Neural progenitor cell (in vitro differentiated cells): ENCODE measurements around the gene HOXA10. TPM values are rescaled to one million over a fixed set of nuclear protein-coding genes. Genes with fewer than 3 reads are reported as not detected.

ENCODE experiments used
- DNase-seq: peaks from one replicate; pipeline ENCODE4 v3.0.0-alpha.2; 2016; ENCODE audit warnings: low spot score
- H2AFZ ChIP-seq: fragments of 200-600 bp; sonication (generic); replicated peaks from 2 replicates; pipeline ENCODE4 v1.6.1; 2016; ENCODE audit warnings: antibody characterized with exemption
- H3F3A ChIP-seq: fragments of 200-600 bp; sonication (generic); 2 replicates; pipeline ENCODE4 v1.6.1; 2016; ENCODE audit warnings: antibody characterized with exemption, low read depth
- H3K27ac ChIP-seq: fragments of 200-600 bp; sonication (generic); 2 replicates; pipeline ENCODE4 v1.5.1; 2016; ENCODE audit warnings: mild to moderate bottlenecking
- H3K27me3 ChIP-seq: fragments of 200-600 bp; sonication (generic); 2 replicates; pipeline ENCODE4 v1.6.1; 2016; ENCODE audit warnings: mild to moderate bottlenecking, moderate library complexity
- H3K36me3 ChIP-seq: fragments of 200-600 bp; sonication (generic); 2 replicates; pipeline ENCODE4 v1.5.1; 2016
- H3K4me1 ChIP-seq: fragments of 200-600 bp; sonication (generic); 2 replicates; pipeline ENCODE4 v1.6.1; 2016; ENCODE audit warnings: mixed run types
- H3K4me2 ChIP-seq: fragments of 200-600 bp; sonication (generic); 2 replicates; pipeline ENCODE4 v1.6.1; 2016
- H3K4me3 ChIP-seq: fragments of 200-600 bp; sonication (generic); 2 replicates; pipeline ENCODE4 v1.5.1; 2016
- H3K79me2 ChIP-seq: fragments of 200-600 bp; sonication (generic); 2 replicates; pipeline ENCODE4 v1.6.1; 2016; ENCODE audit warnings: low read depth
- H3K9ac ChIP-seq: fragments of 200-600 bp; sonication (generic); 2 replicates; pipeline ENCODE4 v1.6.1; 2016
- H3K9me3 ChIP-seq: fragments of 200-600 bp; sonication (generic); 2 replicates; pipeline ENCODE4 v1.5.1; 2016; ENCODE audit warnings: low read depth
- H4K20me1 ChIP-seq: fragments of 200-600 bp; sonication (generic); 2 replicates; pipeline ENCODE4 v1.6.1; 2016; ENCODE audit warnings: low read depth
- H3K27ac Mint-ChIP-seq: 3 replicates; pipeline ENCODE4 v1.8.0; 2021; ENCODE audit warnings: mixed read lengths
- H3K27me3 Mint-ChIP-seq: 2 replicates; pipeline ENCODE4 v1.8.0; 2022; ENCODE audit warnings: low read depth, mild to moderate bottlenecking, inconsistent platforms, moderate library complexity, mixed read lengths; ENCODE audit not compliant: insufficient read depth
- H3K36me3 Mint-ChIP-seq: 3 replicates; pipeline ENCODE4 v1.8.0; 2021; ENCODE audit warnings: mixed read lengths
- H3K4me1 Mint-ChIP-seq: 3 replicates; pipeline ENCODE4 v1.8.0; 2021; ENCODE audit warnings: mixed read lengths
- H3K4me3 Mint-ChIP-seq: 3 replicates; pipeline ENCODE4 v1.8.0; 2021; ENCODE audit warnings: mild to moderate bottlenecking, moderate library complexity, mixed read lengths
- H3K9me3 Mint-ChIP-seq: 3 replicates; pipeline ENCODE4 v1.8.0; 2020; ENCODE audit warnings: mixed read lengths
- EZH2 ChIP-seq: fragments of 200-600 bp; sonication (generic); IDR thresholded peaks from 2 replicates; pipeline ENCODE4 v1.6.1; 2017; ENCODE audit warnings: antibody characterized with exemption, mild to moderate bottlenecking, moderate library complexity
- EZH2phosphoT487 ChIP-seq: fragments of 200-600 bp; sonication (generic); IDR thresholded peaks from 2 replicates; pipeline ENCODE4 v1.6.1; 2017; ENCODE audit warnings: antibody characterized with exemption
- total RNA-seq: library from RNA; depleted of rRNA; stranded (reverse); fragments of >200 nt; gene quantifications from 2 replicates; pipeline ENCODE4 v1.2.3, GENCODE V29; 2015; ENCODE audit warnings: low replicate concordance
- TF ChIP-seq, protein P1 (sequence below): fragments of 200-600 bp; sonication (generic); IDR thresholded peaks from 2 replicates; pipeline ENCODE4 v1.5.1; 2017; ENCODE audit warnings: antibody characterized with exemption, mild to moderate bottlenecking

The HOXA10 gene
- total RNA-seq, 1 donor from 2014 or later = not detected

DNA sequence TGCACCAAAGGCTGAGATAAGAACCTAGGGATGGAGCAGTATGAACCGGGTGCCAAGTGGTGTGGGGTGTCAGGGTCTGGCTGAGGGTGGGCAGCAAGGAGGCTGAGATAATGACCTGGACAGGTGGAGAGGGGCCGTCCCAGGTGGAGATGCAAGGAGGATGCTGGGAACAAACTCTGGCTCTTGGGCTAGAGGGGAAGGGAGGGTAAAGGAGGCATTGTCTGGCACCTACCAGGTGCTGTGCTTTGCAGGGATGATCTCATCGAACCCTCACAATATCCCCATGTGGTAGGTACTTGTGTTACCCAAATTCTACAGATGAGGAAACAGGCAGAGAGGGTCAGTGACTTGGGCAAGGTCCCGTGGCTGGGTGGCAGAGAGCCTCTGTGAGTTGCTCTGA, 45.7 kb upstream of the HOXA10 start:
- Mint-ChIP-seq H3K4me1 (no peaks in the 10 kb centered on the region), H3K27ac (no peak overlapping the region), H3K36me3 (peaks cover 2% of the 10 kb centered on the region), H3K9me3 (peaks cover 5% of the 10 kb centered on the region), H3K4me3 (no peak overlapping the region), H3K27me3 (peaks cover 80% of the 10 kb centered on the region)
- DNase-seq = no peak
- no peaks in the 10 kb centered on the region for H3K9me3 ChIP-seq
- no peaks in the 10 kb centered on the region for H3F3A ChIP-seq
- H4K20me1 ChIP-seq = peaks cover 3% of the 10 kb centered on the region
- no peak overlapping the region for H2AFZ ChIP-seq
- no peak overlapping the region for H3K9ac ChIP-seq
- peaks cover 100% of the 10 kb centered on the region for H3K27me3 ChIP-seq
- no peaks in the 10 kb centered on the region for H3K36me3 ChIP-seq
- peaks cover 12% of the 10 kb centered on the region for H3K4me1 ChIP-seq
- no peak overlapping the region for H3K4me2 ChIP-seq
- TF ChIP-seq EZH2phosphoT487 (no peak), EZH2 (no peak)
- TF ChIP-seq, protein P1, sequence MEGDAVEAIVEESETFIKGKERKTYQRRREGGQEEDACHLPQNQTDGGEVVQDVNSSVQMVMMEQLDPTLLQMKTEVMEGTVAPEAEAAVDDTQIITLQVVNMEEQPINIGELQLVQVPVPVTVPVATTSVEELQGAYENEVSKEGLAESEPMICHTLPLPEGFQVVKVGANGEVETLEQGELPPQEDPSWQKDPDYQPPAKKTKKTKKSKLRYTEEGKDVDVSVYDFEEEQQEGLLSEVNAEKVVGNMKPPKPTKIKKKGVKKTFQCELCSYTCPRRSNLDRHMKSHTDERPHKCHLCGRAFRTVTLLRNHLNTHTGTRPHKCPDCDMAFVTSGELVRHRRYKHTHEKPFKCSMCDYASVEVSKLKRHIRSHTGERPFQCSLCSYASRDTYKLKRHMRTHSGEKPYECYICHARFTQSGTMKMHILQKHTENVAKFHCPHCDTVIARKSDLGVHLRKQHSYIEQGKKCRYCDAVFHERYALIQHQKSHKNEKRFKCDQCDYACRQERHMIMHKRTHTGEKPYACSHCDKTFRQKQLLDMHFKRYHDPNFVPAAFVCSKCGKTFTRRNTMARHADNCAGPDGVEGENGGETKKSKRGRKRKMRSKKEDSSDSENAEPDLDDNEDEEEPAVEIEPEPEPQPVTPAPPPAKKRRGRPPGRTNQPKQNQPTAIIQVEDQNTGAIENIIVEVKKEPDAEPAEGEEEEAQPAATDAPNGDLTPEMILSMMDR = no peak
- H3K4me3 ChIP-seq = no peak overlapping the region
- no peak overlapping the region for H3K27ac ChIP-seq
- no peaks in the 10 kb centered on the region for H3K79me2 ChIP-seq

DNA sequence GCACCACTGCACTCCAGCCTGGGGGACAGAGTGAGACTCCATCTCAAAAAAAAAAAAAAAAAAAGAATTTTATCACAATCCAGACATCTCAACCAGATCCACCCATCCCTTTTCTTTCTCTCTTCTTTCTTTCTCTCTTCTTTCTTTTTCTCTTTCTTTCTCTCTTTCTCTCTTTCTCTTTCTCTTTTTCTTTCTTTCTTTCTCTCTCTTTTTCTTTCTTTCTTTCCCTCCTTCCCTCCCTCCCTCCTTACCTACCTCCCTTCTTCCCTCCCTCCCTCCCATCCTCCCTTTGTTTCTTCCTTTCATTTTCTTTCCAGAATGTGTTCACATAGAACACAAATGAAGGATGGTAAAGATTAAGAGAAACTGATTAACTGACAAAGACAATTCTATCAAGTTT, 43.8 kb upstream of the HOXA10 start:
- Histone ChIP-seq H3K36me3 (no peaks in the 10 kb centered on the region), H3K27ac (no peak overlapping the region), H3K4me2 (no peak overlapping the region), H3K4me3 (no peak overlapping the region), H4K20me1 (peaks cover 20% of the 10 kb centered on the region), H2AFZ (no peak overlapping the region), H3K27me3 (peaks cover 100% of the 10 kb centered on the region), H3K9me3 (no peaks in the 10 kb centered on the region), H3K79me2 (no peaks in the 10 kb centered on the region), H3K9ac (no peak overlapping the region), H3K4me1 (peaks cover 17% of the 10 kb centered on the region), H3F3A (no peaks in the 10 kb centered on the region)
- Mint-ChIP-seq H3K27me3 (peaks cover 84% of the 10 kb centered on the region), H3K9me3 (peaks cover 5% of the 10 kb centered on the region), H3K4me1 (no peaks in the 10 kb centered on the region), H3K36me3 (peaks cover 2% of the 10 kb centered on the region), H3K27ac (no peak overlapping the region), H3K4me3 (no peak overlapping the region)
- TF ChIP-seq EZH2phosphoT487 (no peak), EZH2 (no peak)
- TF ChIP-seq, protein P1 = no peak
- DNase-seq = no peak

DNA sequence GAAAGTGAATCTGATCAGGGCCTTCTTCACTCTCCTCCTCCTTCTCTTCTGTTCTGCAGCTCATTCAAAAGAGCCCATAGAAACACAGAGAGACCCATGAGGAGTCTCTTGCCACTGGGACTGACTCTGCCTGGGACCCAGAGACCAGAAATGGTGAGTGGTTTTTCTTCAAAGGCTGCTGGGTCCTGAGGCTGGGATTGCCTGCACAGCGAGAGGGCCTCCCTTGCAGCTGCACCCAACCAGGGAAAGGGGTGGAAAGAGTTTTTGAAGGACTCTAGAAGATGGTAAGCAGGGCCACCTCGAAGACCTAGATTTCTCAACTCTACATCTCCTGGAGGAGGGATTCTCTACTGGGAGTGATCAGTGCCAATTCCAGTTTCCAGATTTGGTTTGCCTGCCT, 41.2 kb upstream of the HOXA10 start:
- peaks cover 45% of the 10 kb centered on the region for H4K20me1 ChIP-seq
- Mint-ChIP-seq H3K27ac (no peak overlapping the region), H3K4me3 (no peak overlapping the region), H3K36me3 (no peaks in the 10 kb centered on the region), H3K4me1 (peaks cover 3% of the 10 kb centered on the region), H3K9me3 (no peaks in the 10 kb centered on the region), H3K27me3 (peaks cover 91% of the 10 kb centered on the region)
- peaks cover 16% of the 10 kb centered on the region for H3K4me1 ChIP-seq
- H3K4me3 ChIP-seq = no peak overlapping the region
- no peaks in the 10 kb centered on the region for H3K79me2 ChIP-seq
- no peak overlapping the region for H3K9ac ChIP-seq
- TF ChIP-seq, protein P1 = no peak
- TF ChIP-seq EZH2 = no peak
- no peak for TF ChIP-seq EZH2phosphoT487
- no peaks in the 10 kb centered on the region for H3F3A ChIP-seq
- H2AFZ ChIP-seq = no peak overlapping the region
- no peak for DNase-seq
- H3K36me3 ChIP-seq = no peaks in the 10 kb centered on the region
- H3K4me2 ChIP-seq = no peak overlapping the region
- no peak overlapping the region for H3K27ac ChIP-seq
- no peaks in the 10 kb centered on the region for H3K9me3 ChIP-seq
- peaks cover 100% of the 10 kb centered on the region for H3K27me3 ChIP-seq
